ENCODE measurements around the gene PHLDB1. TPM values are rescaled to one million over a fixed set of nuclear protein-coding genes. Genes with fewer than 3 reads are reported as not detected.
A peak's percentile ranks its signal among the peaks of the same experiment; 100 is the strongest.
"Not testable (repeated sequence)": the region's sequence is repeated elsewhere in the genome, so short reads cannot be mapped to it uniquely, and the experiment has no call there.

Gene PHLDB1
- total RNA-seq, 1 experiment from 2014 or later = 37.1 TPM

DNA sequence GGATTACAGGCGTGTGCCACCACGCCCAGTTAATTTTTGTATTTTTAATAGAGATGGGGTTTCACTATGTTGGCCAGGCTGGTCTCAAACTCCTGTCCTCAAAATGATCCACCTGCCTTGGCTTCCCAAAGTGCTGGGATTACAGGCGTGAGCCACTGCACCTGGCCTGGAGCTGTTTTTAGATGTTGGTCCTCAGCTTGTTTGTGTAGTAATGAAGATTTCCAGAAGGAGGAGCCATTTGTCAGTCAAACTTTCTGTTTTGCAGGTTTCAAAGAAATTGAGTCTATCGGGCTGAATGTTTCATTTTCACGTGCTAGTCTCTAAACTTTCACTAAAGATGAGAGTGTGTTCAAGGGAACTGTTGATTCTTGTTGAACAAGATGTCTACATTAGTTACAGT lies 12.4 kb upstream of the PHLDB1 start:
- not testable (repeated sequence) for H3K27me3 Mint-ChIP-seq (ENCODE audit: unreplicated experiment)

DNA sequence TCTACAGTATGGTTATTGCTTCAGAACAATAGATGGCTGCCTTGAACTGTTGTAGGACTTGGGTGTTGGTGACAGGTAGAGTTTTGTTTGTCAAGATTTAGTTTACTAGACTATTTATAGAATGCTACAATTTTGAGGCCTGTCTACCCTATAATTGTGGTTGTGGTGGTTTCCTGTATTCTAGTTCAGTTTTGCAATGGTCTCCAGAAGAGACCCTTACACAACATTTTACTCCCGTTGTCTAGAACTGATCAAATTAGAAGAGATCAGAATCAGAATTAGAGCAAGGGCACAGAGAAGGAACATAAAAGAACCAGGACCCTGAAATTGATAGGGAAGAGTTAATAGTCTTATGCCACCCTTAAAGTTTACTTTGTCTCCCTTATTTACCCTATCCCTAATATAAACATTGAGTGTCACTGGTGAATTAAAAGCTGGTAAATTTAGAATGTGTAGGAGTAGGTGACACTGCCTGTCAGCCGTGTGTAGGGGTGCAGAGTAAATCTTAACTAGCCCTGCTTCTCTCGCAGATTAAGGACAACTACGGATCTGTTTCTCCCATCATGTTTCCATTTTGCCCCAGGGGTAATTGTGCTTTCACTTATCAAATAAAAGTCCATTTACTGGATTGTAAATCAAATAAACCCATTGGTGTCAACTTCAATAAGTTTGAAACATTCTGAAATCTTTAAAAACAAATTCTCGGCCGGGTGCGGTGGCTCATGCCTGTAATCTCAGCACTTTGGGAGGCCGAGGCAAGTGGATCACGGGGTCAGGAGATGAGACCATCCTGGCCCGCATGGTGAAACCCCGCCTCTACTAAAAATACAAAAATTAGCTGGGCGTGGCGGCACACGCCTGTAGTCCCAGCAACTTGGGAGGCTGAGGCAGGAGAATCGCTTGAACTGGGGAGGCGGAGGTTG lies 10.9 kb upstream of the PHLDB1 start:
- Mint-ChIP-seq H3K36me3 (ENCODE audit: insufficient read depth, unreplicated experiment) (peaks cover 32% of the 10 kb centered on the region), H3K27ac (ENCODE audit: unreplicated experiment) (no peak overlapping the region)
- no TSS peak for BruUV-seq (replicated peaks)

More for the DNA sequence above, 12.4 kb upstream of the PHLDB1 start:
- BruUV-seq (replicated peaks); DNase-seq; H3K4me3 Mint-ChIP-seq (ENCODE audit: low read depth, unreplicated experiment); H3K9me3 Mint-ChIP-seq (ENCODE audit: low read depth, unreplicated experiment); intact Hi-C loops (cut with micrococcal nuclease; ENCODE audit: unreplicated experiment); H3K4me1 Mint-ChIP-seq (ENCODE audit: low read depth, unreplicated experiment); H3K27ac Mint-ChIP-seq (ENCODE audit: unreplicated experiment): not testable (repeated sequence)
- TF ChIP-seq, protein P1, sequence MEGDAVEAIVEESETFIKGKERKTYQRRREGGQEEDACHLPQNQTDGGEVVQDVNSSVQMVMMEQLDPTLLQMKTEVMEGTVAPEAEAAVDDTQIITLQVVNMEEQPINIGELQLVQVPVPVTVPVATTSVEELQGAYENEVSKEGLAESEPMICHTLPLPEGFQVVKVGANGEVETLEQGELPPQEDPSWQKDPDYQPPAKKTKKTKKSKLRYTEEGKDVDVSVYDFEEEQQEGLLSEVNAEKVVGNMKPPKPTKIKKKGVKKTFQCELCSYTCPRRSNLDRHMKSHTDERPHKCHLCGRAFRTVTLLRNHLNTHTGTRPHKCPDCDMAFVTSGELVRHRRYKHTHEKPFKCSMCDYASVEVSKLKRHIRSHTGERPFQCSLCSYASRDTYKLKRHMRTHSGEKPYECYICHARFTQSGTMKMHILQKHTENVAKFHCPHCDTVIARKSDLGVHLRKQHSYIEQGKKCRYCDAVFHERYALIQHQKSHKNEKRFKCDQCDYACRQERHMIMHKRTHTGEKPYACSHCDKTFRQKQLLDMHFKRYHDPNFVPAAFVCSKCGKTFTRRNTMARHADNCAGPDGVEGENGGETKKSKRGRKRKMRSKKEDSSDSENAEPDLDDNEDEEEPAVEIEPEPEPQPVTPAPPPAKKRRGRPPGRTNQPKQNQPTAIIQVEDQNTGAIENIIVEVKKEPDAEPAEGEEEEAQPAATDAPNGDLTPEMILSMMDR (IDR thresholded peaks at IDR 0.05; ENCODE audit: unreplicated experiment) = peak; percentile 21
- peaks cover 35% of the 10 kb centered on the region for H3K36me3 Mint-ChIP-seq (ENCODE audit: insufficient read depth, unreplicated experiment)
- CTCF ChIA-PET = interaction anchor here (0.6 to 0.9 kb wide), 3 partner anchors 14 to 342 kb away, joined by 5 read pairs; no protein-coding TSS in a partner anchor

DNA sequence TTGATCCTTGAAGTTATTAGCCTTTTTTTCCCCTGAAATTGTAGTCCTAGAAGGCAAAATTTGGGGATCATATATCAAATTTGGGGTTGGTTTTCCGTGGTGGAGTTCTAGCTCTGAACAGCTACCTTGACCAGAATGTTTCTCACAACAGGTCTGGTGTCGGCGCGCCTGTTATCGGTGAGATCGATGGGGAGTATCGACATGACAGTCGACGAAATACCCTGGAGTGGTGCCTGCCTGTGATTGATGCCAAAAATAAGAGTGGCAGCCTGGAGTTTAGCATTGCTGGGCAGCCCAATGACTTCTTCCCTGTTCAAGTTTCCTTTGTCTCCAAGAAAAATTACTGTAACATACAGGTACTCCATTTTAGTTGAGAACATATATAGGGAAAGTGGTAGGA lies 9.9 kb upstream of the PHLDB1 start:
- BruUV-seq (replicated peaks) = no TSS peak
- Mint-ChIP-seq H3K27me3 (ENCODE audit: unreplicated experiment) (no peaks in the 10 kb centered on the region), H3K9me3 (ENCODE audit: low read depth, unreplicated experiment) (no peaks in the 10 kb centered on the region), H3K4me1 (ENCODE audit: low read depth, unreplicated experiment) (no peaks in the 10 kb centered on the region), H3K27ac (ENCODE audit: unreplicated experiment) (no peak overlapping the region), H3K4me3 (ENCODE audit: low read depth, unreplicated experiment) (no peak overlapping the region), H3K36me3 (ENCODE audit: insufficient read depth, unreplicated experiment) (peaks cover 28% of the 10 kb centered on the region)
- intact Hi-C loops (cut with micrococcal nuclease; ENCODE audit: unreplicated experiment) = no loop called here
- CTCF ChIA-PET = no interaction called here
- TF ChIP-seq, protein P1 (IDR thresholded peaks at IDR 0.05; ENCODE audit: unreplicated experiment) = no peak
- no peak for DNase-seq

More for the DNA sequence above, 10.9 kb upstream of the PHLDB1 start:
- Mint-ChIP-seq H3K27me3 (ENCODE audit: unreplicated experiment) (no peaks in the 10 kb centered on the region), H3K9me3 (ENCODE audit: low read depth, unreplicated experiment) (no peaks in the 10 kb centered on the region), H3K4me3 (ENCODE audit: low read depth, unreplicated experiment) (no peak overlapping the region), H3K4me1 (ENCODE audit: low read depth, unreplicated experiment) (no peaks in the 10 kb centered on the region)
- intact Hi-C loops (cut with micrococcal nuclease; ENCODE audit: unreplicated experiment) = no loop called here
- DNase-seq = no peak
- CTCF ChIA-PET = no interaction called here
- TF ChIP-seq, protein P1 (IDR thresholded peaks at IDR 0.05; ENCODE audit: unreplicated experiment) = no peak

DNA sequence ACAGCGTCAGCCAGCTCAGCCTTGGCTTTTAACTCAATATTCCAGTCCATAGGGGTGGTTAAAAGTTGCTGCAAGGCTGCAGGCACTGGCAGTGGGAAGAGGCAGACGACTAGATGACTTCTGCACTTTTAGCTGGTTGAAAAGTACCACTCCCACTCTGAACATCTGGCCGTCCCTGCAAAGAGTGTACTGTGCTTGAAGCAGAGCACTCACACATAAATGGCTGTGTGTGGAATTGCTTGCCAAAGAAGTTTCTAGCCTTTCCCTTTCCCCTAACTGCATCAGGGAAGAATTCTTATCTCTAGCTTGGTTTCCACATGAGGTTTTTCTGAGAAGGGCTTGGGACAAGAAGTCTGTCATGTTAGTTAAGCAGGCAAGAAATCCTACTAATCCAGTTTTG lies 5.1 kb upstream of the PHLDB1 start:
- intact Hi-C loops (cut with micrococcal nuclease; ENCODE audit: unreplicated experiment) = no loop called here
- no peaks in the 10 kb centered on the region for H3K9me3 Mint-ChIP-seq (ENCODE audit: low read depth, unreplicated experiment)
- H3K4me1 Mint-ChIP-seq (ENCODE audit: low read depth, unreplicated experiment) = peaks cover 12% of the 10 kb centered on the region
- H3K36me3 Mint-ChIP-seq (ENCODE audit: insufficient read depth, unreplicated experiment) = peaks cover 21% of the 10 kb centered on the region
- CTCF ChIA-PET = no interaction called here
- BruUV-seq (replicated peaks) = TSS peak; percentile 59
- H3K27ac Mint-ChIP-seq (ENCODE audit: unreplicated experiment) = peak overlapping the region; percentile 15
- no peak for DNase-seq
- TF ChIP-seq, protein P1 (IDR thresholded peaks at IDR 0.05; ENCODE audit: unreplicated experiment) = no peak
- H3K27me3 Mint-ChIP-seq (ENCODE audit: unreplicated experiment) = no peaks in the 10 kb centered on the region
- H3K4me3 Mint-ChIP-seq (ENCODE audit: low read depth, unreplicated experiment) = no peak overlapping the region

DNA sequence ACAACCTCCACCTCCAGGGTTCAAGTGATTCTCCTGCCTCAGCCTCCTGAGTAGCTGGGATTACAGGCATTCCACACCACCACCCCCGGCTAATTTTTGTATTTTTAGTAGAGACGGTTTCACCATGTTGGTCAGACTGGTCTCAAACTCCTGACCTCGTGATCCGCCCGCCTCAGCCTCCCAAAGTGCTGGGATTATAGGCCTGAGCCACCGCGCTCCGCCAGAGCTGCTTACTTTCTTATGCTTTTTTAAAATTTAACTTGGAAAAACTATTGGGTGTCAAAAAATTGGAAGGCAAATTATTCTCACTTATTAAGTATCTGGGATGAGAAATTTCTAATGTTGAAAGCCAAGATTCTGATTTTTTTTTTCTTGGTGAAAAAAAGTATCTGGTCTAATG lies 3.7 kb upstream of the PHLDB1 start:
- H3K4me3 Mint-ChIP-seq (ENCODE audit: low read depth, unreplicated experiment); H3K9me3 Mint-ChIP-seq (ENCODE audit: low read depth, unreplicated experiment); CTCF ChIA-PET; DNase-seq; H3K27me3 Mint-ChIP-seq (ENCODE audit: unreplicated experiment); BruUV-seq (replicated peaks); intact Hi-C loops (cut with micrococcal nuclease; ENCODE audit: unreplicated experiment); H3K27ac Mint-ChIP-seq (ENCODE audit: unreplicated experiment): not testable (repeated sequence)
- Mint-ChIP-seq H3K36me3 (ENCODE audit: insufficient read depth, unreplicated experiment) (peaks cover 23% of the 10 kb centered on the region), H3K4me1 (ENCODE audit: low read depth, unreplicated experiment) (peaks cover 16% of the 10 kb centered on the region)
